Measurements from ENCODE around the gene ZFP36L2. TPM values are rescaled to one million over a fixed set of nuclear protein-coding genes. Genes with fewer than 3 reads are reported as not detected.

Gene ZFP36L2
- total and polyA plus RNA-seq, 2 experiments from 2014 or later = 37.9 to 38.4 TPM

DNA sequence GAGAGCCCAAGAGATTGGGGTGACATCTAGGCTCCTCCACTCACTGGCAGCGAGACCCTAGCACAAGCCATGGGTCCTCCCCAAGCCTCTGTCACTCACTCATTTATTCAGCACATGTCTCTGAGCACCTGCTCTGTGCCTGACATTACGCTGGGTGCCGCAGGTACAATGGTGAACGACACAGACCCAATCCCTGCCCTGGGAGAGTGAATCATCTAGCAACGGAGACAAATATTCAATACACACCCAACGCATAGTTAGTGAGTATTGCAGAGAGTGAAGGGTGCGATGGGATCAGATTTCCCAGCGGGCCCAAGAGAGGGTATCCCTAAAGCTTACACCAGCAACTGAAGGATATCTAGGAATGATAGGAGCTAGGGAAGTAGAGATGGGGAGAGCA lies 45.5 kb downstream of the ZFP36L2 start:
- no peaks in the 10 kb centered on the region for H3K27me3 ChIP-seq (ENCODE audit: insufficient read depth)
- 0 out of 2 replicates have a peak overlapping the region, but pooled peaks have one; percentile 63 for H2AFZ ChIP-seq
- peaks cover 4% of the 10 kb centered on the region; the same call in 2 of the 3 replicates for H3K36me3 Mint-ChIP-seq (ENCODE audit: low read depth)
- TF ChIP-seq EZH2phosphoT487 (IDR thresholded peaks at IDR 0.05; ENCODE audit: unreplicated experiment) (no peak), POLR2AphosphoS5 (IDR thresholded peaks at IDR 0.05; ENCODE audit: low read depth) (no peak), CREB1 (CRISPR knock-in tag; IDR thresholded peaks at IDR 0.05; ENCODE audit: low read depth) (no peak), NANOG (IDR thresholded peaks at IDR 0.05; ENCODE audit: borderline replicate concordance) (no peak), ETS1 (IDR thresholded peaks at IDR 0.05) (no peak), ZNF114 (CRISPR knock-in tag; IDR thresholded peaks at IDR 0.05) (no peak), ZNF331 (CRISPR knock-in tag; IDR thresholded peaks at IDR 0.05; ENCODE audit: low read depth) (no peak), JUNB (IDR thresholded peaks at IDR 0.05; ENCODE audit: unreplicated experiment) (no peak), REST (IDR thresholded peaks at IDR 0.05; ENCODE audit: unreplicated experiment) (no peak), STAT1 (IDR thresholded peaks at IDR 0.05; ENCODE audit: unreplicated experiment) (no peak), EZH2 (IDR thresholded peaks at IDR 0.05; ENCODE audit: low read depth, unreplicated experiment) (no peak)
- TF ChIP-seq, protein P1, sequence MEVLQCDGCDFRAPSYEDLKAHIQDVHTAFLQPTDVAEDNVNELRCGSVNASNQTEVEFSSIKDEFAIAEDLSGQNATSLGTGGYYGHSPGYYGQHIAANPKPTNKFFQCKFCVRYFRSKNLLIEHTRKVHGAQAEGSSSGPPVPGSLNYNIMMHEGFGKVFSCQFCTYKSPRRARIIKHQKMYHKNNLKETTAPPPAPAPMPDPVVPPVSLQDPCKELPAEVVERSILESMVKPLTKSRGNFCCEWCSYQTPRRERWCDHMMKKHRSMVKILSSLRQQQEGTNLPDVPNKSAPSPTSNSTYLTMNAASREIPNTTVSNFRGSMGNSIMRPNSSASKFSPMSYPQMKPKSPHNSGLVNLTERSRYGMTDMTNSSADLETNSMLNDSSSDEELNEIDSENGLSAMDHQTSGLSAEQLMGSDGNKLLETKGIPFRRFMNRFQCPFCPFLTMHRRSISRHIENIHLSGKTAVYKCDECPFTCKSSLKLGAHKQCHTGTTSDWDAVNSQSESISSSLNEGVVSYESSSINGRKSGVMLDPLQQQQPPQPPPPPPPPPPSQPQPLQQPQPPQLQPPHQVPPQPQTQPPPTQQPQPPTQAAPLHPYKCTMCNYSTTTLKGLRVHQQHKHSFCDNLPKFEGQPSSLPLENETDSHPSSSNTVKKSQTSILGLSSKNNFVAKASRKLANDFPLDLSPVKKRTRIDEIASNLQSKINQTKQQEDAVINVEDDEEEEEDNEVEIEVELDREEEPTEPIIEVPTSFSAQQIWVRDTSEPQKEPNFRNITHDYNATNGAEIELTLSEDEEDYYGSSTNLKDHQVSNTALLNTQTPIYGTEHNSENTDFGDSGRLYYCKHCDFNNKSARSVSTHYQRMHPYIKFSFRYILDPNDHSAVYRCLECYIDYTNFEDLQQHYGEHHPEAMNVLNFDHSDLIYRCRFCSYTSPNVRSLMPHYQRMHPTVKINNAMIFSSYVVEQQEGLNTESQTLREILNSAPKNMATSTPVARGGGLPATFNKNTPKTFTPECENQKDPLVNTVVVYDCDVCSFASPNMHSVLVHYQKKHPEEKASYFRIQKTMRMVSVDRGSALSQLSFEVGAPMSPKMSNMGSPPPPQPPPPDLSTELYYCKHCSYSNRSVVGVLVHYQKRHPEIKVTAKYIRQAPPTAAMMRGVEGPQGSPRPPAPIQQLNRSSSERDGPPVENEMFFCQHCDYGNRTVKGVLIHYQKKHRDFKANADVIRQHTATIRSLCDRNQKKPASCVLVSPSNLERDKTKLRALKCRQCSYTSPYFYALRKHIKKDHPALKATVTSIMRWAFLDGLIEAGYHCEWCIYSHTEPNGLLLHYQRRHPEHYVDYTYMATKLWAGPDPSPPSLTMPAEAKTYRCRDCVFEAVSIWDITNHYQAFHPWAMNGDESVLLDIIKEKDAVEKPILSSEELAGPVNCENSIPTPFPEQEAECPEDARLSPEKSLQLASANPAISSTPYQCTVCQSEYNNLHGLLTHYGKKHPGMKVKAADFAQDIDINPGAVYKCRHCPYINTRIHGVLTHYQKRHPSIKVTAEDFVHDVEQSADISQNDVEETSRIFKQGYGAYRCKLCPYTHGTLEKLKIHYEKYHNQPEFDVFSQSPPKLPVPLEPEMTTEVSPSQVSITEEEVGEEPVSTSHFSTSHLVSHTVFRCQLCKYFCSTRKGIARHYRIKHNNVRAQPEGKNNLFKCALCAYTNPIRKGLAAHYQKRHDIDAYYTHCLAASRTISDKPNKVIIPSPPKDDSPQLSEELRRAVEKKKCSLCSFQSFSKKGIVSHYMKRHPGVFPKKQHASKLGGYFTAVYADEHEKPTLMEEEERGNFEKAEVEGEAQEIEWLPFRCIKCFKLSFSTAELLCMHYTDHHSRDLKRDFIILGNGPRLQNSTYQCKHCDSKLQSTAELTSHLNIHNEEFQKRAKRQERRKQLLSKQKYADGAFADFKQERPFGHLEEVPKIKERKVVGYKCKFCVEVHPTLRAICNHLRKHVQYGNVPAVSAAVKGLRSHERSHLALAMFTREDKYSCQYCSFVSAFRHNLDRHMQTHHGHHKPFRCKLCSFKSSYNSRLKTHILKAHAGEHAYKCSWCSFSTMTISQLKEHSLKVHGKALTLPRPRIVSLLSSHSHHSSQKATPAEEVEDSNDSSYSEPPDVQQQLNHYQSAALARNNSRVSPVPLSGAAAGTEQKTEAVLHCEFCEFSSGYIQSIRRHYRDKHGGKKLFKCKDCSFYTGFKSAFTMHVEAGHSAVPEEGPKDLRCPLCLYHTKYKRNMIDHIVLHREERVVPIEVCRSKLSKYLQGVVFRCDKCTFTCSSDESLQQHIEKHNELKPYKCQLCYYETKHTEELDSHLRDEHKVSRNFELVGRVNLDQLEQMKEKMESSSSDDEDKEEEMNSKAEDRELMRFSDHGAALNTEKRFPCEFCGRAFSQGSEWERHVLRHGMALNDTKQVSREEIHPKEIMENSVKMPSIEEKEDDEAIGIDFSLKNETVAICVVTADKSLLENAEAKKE (CRISPR knock-in tag; IDR thresholded peaks at IDR 0.05) = no peak
- TF ChIP-seq, protein P2, sequence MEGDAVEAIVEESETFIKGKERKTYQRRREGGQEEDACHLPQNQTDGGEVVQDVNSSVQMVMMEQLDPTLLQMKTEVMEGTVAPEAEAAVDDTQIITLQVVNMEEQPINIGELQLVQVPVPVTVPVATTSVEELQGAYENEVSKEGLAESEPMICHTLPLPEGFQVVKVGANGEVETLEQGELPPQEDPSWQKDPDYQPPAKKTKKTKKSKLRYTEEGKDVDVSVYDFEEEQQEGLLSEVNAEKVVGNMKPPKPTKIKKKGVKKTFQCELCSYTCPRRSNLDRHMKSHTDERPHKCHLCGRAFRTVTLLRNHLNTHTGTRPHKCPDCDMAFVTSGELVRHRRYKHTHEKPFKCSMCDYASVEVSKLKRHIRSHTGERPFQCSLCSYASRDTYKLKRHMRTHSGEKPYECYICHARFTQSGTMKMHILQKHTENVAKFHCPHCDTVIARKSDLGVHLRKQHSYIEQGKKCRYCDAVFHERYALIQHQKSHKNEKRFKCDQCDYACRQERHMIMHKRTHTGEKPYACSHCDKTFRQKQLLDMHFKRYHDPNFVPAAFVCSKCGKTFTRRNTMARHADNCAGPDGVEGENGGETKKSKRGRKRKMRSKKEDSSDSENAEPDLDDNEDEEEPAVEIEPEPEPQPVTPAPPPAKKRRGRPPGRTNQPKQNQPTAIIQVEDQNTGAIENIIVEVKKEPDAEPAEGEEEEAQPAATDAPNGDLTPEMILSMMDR (conservative IDR thresholded peaks at IDR 0.05; ENCODE audit: low read depth in 2 of 2) = no peak
- H3K27ac Mint-ChIP-seq = peak overlapping the region; percentile 91
- H3K4me3 Mint-ChIP-seq = no peak overlapping the region; the same call in 2 of the 3 replicates
- H3K36me3 ChIP-seq (ENCODE audit: insufficient read depth) = no peaks in the 10 kb centered on the region
- 0 out of 2 replicates have a peak, but pooled peaks cover 5% of the 10 kb centered on the region for H3K9me2 ChIP-seq (ENCODE audit: insufficient read depth)
- DNase-seq (ENCODE audit: low spot score) = no peak
- H3K4me1 Mint-ChIP-seq = peaks cover 54% of the 10 kb centered on the region
- H3K9me3 Mint-ChIP-seq = peaks cover 8% of the 10 kb centered on the region; the same call in 2 of the 3 replicates
- H3K27me3 Mint-ChIP-seq (ENCODE audit: insufficient read depth, low read depth, poor library complexity) = peaks cover 19% of the 10 kb centered on the region
- H3K27ac ChIP-seq (ENCODE audit: low read depth) = no peak overlapping the region
- ATAC-seq = no peak
- H3K4me2 ChIP-seq = peak overlapping the region; percentile 63; the same call in 1 of the 2 replicates
- peaks cover 32% of the 10 kb centered on the region for H3K4me1 ChIP-seq (ENCODE audit: insufficient read depth)
- peaks cover 9% of the 10 kb centered on the region; the same call in 1 of the 2 replicates for H3F3A ChIP-seq (replicated peaks; ENCODE audit: low read depth)
- H3K79me2 ChIP-seq (replicated peaks; ENCODE audit: insufficient read depth) = no peaks in the 10 kb centered on the region
- H4K20me1 ChIP-seq (replicated peaks; ENCODE audit: insufficient read depth) = no peaks in the 10 kb centered on the region
- no peak overlapping the region for H3K4me3 ChIP-seq

Measured in GM23338 (cell line).